SJSA1 (cell line): ENCODE measurements around the gene UGT3A2. TPM values are rescaled to one million over a fixed set of nuclear protein-coding genes. Genes with fewer than 3 reads are reported as not detected.

Experiments used
- DNase-seq, 2 experiments: peaks; one replicate each; pipeline ENCODE4 v3.0.0-alpha.2; 2015 to 2020; ENCODE audit warnings: low spot score in 2 of 2, low read depth in 1 of 2
- H3K27ac ChIP-seq: fragments of 250-450 bp; sonication (Bioruptor Pico); 2 replicates; pipeline ENCODE4 v1.5.1; 2020; ENCODE audit warnings: mild to moderate bottlenecking, moderate library complexity
- H3K27me3 ChIP-seq: fragments of 250-450 bp; sonication (Bioruptor Pico); replicated peaks from 2 replicates; pipeline ENCODE4 v1.5.1; 2020; ENCODE audit warnings: mild to moderate bottlenecking, moderate library complexity
- H3K36me3 ChIP-seq: fragments of 250-450 bp; sonication (Bioruptor Pico); 2 replicates; pipeline ENCODE4 v1.5.1; 2020; ENCODE audit warnings: mild to moderate bottlenecking
- H3K4me1 ChIP-seq: fragments of 250-450 bp; sonication (Bioruptor Pico); replicated peaks from 2 replicates; pipeline ENCODE4 v1.6.1; 2021; ENCODE audit warnings: mild to moderate bottlenecking
- H3K4me3 ChIP-seq: fragments of 250-450 bp; sonication (Bioruptor Pico); 2 replicates; pipeline ENCODE4 v1.5.1; 2020; ENCODE audit warnings: mild to moderate bottlenecking
- H3K9me3 ChIP-seq: fragments of 250-450 bp; sonication (Bioruptor Pico); replicated peaks from 2 replicates; pipeline ENCODE4 v1.5.1; 2020; ENCODE audit warnings: mild to moderate bottlenecking
- total RNA-seq: library from RNA; depleted of rRNA; stranded (reverse); fragments of >200 nt; shearing (Covaris generic); gene quantifications from 2 replicates; pipeline ENCODE4 v1.2.3, GENCODE V29; 2014

Gene UGT3A2
- total RNA-seq, 1 experiment from 2014 or later = not detected

DNA sequence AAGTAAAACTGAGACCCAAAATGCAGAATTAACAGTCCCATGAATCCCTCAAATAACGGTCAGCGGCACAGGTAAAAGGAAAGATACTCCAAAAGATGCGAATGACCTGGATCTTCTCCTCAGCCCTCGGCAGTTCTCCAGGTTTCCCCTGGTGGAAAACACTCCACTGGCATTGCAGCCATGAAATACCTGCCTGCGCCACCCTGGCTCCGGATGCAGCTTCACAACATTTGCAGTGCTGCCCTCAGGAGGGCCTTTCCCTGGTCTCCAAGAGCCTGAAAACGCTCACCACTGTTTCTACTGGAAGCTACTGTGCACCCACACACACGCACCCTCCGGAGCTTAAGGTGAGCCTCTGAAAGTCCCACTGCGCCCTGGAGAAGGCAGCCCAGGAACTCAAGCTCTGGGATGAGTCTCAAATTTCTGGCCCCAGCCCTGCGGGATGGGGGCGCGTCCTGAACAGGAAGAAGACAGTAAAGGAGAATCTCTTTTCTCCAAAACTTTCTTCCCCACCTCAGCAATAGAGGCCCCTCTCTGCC lies 612 bp downstream of the UGT3A2 start:
- Histone ChIP-seq H3K4me1 (no peaks in the 10 kb centered on the region), H3K27ac (no peak overlapping the region), H3K4me3 (no peak overlapping the region), H3K27me3 (0 out of 2 replicates have a peak, but pooled peaks cover 5% of the 10 kb centered on the region), H3K36me3 (no peaks in the 10 kb centered on the region), H3K9me3 (no peaks in the 10 kb centered on the region)
- DNase-seq = no peak

- no peaks in the 10 kb centered on the region for H3K9me3 ChIP-seq
- H3K4me1 ChIP-seq = peaks cover 20% of the 10 kb centered on the region
- H3K27ac ChIP-seq = peak overlapping the region; percentile 89
- H3K36me3 ChIP-seq = no peaks in the 10 kb centered on the region
- peak in 1 of 2 experiments; percentile 62 for DNase-seq
- no peak overlapping the region for H3K4me3 ChIP-seq
- H3K27me3 ChIP-seq = 0 out of 2 replicates have a peak, but pooled peaks cover 1% of the 10 kb centered on the region
These were observed 6.2 kb downstream of the UGT3A2 start for GRCh38 chr5:36060420-36060887.

GRCh38 chr5:36059571-36060419 lies 6.9 kb downstream of the UGT3A2 start:
- peaks cover 20% of the 10 kb centered on the region for H3K4me1 ChIP-seq
- no peaks in the 10 kb centered on the region for H3K9me3 ChIP-seq
- H3K4me3 ChIP-seq = no peak overlapping the region
- H3K27ac ChIP-seq = peak overlapping the region; percentile 89
- peak; percentile 60 to 69 for DNase-seq
- no peaks in the 10 kb centered on the region for H3K27me3 ChIP-seq
- H3K36me3 ChIP-seq = no peaks in the 10 kb centered on the region

- H3K4me1 ChIP-seq = peaks cover 20% of the 10 kb centered on the region
- H3K9me3 ChIP-seq = no peaks in the 10 kb centered on the region
- DNase-seq = no peak
- H3K27me3 ChIP-seq = no peaks in the 10 kb centered on the region
- H3K36me3 ChIP-seq = no peaks in the 10 kb centered on the region
- H3K4me3 ChIP-seq = no peak overlapping the region
- H3K27ac ChIP-seq = no peak overlapping the region
These were observed 7.9 kb downstream of the UGT3A2 start for GRCh38 chr5:36058776-36059175.

DNA sequence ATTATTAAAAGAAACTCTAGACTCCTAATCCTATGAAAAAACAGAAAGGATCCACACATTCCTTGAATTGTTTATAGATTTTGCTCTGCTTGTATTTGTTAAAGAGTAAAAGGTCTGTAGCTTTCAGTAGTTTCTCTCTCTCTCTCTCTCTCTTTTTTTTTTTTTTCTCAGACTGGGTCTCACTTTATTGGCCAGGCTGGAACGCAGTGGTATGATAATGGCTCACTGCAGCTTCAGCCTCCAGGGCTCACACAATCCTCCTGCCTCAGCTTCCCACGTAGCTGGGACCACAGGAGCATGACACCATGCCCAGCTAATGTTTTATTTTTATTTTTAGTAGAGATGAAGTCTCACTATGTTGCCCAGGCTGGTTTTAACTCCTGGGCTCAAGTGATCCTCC lies 9.3 kb downstream of the UGT3A2 start:
- DNase-seq = no peak
- Histone ChIP-seq H3K4me1 (peaks cover 20% of the 10 kb centered on the region), H3K27me3 (no peaks in the 10 kb centered on the region), H3K36me3 (no peaks in the 10 kb centered on the region), H3K9me3 (no peaks in the 10 kb centered on the region), H3K27ac (no peak overlapping the region), H3K4me3 (no peak overlapping the region)

- Histone ChIP-seq H3K27ac (no peak overlapping the region), H3K36me3 (no peaks in the 10 kb centered on the region), H3K4me3 (no peak overlapping the region), H3K4me1 (peaks cover 20% of the 10 kb centered on the region), H3K27me3 (no peaks in the 10 kb centered on the region), H3K9me3 (no peaks in the 10 kb centered on the region)
- DNase-seq = no peak
These were observed 10.3 kb downstream of the UGT3A2 start for GRCh38 chr5:36056422-36056821.

GRCh38 chr5:36055984-36056383 lies 10.7 kb downstream of the UGT3A2 start:
- no peak overlapping the region for H3K27ac ChIP-seq
- H3K4me3 ChIP-seq = no peak overlapping the region
- H3K36me3 ChIP-seq = no peaks in the 10 kb centered on the region

DNA sequence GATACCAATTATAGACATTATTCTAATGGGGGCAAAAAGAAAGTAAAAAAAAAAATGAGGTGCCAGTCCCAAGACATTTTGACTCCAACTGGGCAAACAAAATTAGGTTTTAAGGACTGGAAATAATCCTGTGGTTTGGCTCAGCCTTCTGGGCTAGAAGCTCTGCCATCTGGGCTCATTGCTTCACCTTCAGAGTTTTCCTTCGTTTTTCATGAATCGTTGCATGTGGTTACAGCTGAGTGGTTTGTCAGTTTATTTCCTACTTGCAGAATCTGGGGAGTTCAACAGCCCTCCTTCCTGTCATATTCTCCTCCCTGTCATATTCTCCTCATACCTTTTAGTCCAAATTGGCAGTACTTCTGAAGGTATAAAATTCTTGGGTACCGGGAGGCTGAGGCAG lies 12.0 kb downstream of the UGT3A2 start:
- Histone ChIP-seq H3K9me3 (no peaks in the 10 kb centered on the region), H3K36me3 (no peaks in the 10 kb centered on the region), H3K27me3 (no peaks in the 10 kb centered on the region), H3K27ac (no peak overlapping the region), H3K4me1 (peaks cover 7% of the 10 kb centered on the region), H3K4me3 (no peak overlapping the region)
- DNase-seq = no peak

More at GRCh38 chr5:36055984-36056383, 10.7 kb downstream of the UGT3A2 start:
- Histone ChIP-seq H3K9me3 (no peaks in the 10 kb centered on the region), H3K27me3 (no peaks in the 10 kb centered on the region), H3K4me1 (peaks cover 20% of the 10 kb centered on the region)
- no peak for DNase-seq

- Histone ChIP-seq H3K27ac (no peak overlapping the region), H3K4me1 (peaks cover 4% of the 10 kb centered on the region), H3K36me3 (no peaks in the 10 kb centered on the region), H3K4me3 (no peak overlapping the region), H3K9me3 (no peaks in the 10 kb centered on the region), H3K27me3 (no peaks in the 10 kb centered on the region)
- no peak for DNase-seq
These were observed 14.1 kb downstream of the UGT3A2 start for GRCh38 chr5:36052538-36052937.

- Histone ChIP-seq H3K4me1 (no peaks in the 10 kb centered on the region; the same call in 1 of the 2 replicates), H3K4me3 (no peak overlapping the region)
- no peak for DNase-seq
These were observed 16.7 kb downstream of the UGT3A2 start for GRCh38 chr5:36049949-36050348.

DNA sequence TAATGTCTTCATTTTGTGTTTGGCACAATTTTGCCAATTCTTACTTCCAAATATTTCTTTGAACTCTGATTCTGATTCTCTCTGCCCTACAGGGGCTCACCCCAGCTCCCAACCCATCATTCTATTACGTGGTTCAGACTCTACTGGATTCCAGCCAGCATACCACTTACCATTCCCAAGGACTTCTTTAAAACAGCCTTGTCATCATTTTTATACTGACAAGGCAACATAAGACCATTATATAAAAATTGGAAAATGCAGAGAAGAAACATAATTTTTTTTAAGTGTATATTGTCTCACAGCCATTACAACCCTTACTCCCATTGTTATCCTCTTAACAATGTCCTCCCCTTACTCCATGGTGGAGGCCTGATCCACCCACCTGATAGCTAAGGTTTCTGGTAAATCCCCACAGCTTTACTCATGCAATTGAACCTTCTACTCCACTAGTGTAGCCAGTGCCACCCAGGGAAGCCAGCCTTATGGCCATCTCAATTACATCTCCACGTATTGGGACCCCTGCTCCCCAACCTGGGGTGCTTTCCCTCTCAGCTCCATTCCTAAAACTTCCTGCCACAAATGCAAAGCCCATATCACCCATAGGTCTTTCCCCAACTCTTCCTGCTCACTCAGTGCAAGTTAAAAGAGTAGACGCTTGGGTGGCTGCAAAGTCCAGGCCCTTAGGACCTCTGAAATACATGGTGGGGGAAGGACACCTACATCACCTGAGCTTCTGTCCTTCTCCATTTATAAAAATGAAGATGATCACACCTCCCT lies 19.1 kb downstream of the UGT3A2 start:
- no peak for DNase-seq
- H3K4me3 ChIP-seq = no peak overlapping the region

More at GRCh38 chr5:36049949-36050348, 16.7 kb downstream of the UGT3A2 start:
- no peak overlapping the region for H3K27ac ChIP-seq
- H3K9me3 ChIP-seq = no peaks in the 10 kb centered on the region
- H3K27me3 ChIP-seq = no peaks in the 10 kb centered on the region
- no peaks in the 10 kb centered on the region for H3K36me3 ChIP-seq

DNA sequence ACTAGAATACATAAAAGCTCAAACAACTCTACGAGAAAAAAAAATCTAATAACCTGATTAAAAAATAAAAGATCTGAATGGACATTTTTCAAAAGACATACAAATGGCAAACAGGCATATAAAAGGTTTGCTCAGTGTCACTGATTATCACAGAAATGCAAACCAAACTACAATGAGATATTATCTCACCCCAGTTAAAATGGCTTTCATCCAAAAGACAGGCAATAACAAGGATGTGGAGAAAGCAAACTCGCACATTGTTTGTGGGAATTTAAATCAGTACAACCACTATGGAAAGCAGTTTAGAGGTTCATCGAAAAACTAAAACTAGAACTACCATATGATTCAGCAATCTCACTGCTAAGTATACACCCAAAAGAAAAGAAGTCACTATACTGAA lies 20.8 kb downstream of the UGT3A2 start:
- Histone ChIP-seq H3K4me1 (no peaks in the 10 kb centered on the region), H3K36me3 (no peaks in the 10 kb centered on the region), H3K27me3 (no peaks in the 10 kb centered on the region), H3K9me3 (no peaks in the 10 kb centered on the region), H3K27ac (no peak overlapping the region), H3K4me3 (no peak overlapping the region)
- no peak for DNase-seq

More for the DNA sequence above, 19.1 kb downstream of the UGT3A2 start:
- H3K27ac ChIP-seq = no peak overlapping the region
- H3K9me3 ChIP-seq = no peaks in the 10 kb centered on the region
- H3K36me3 ChIP-seq = no peaks in the 10 kb centered on the region
- no peaks in the 10 kb centered on the region for H3K27me3 ChIP-seq
- no peaks in the 10 kb centered on the region; the same call in 1 of the 2 replicates for H3K4me1 ChIP-seq

DNA sequence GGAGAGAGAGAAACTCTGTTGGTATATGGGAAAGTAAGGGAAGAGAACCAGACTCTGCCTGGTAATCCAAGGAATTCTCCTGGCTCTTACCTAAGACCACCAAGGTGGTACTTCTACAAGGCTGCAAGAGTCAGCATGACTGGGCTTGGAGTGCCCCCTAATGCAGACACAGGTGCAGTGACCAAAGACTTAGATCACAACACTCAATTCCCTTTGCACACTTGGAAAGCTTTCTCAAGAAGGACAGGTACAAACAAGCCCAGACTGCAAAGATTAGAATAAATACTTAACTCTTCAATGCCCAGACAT lies 25.2 kb downstream of the UGT3A2 start:
- no peak for DNase-seq
- H3K36me3 ChIP-seq = no peaks in the 10 kb centered on the region
- no peaks in the 10 kb centered on the region for H3K27me3 ChIP-seq
- H3K4me1 ChIP-seq = no peaks in the 10 kb centered on the region
- no peaks in the 10 kb centered on the region for H3K9me3 ChIP-seq
- no peak overlapping the region for H3K27ac ChIP-seq
- no peak overlapping the region for H3K4me3 ChIP-seq
